ENCODE data around the gene MPP7. TPM values are rescaled to one million over a fixed set of nuclear protein-coding genes. Genes with fewer than 3 reads are reported as not detected.
"Not testable (repeated sequence)": the region's sequence is repeated elsewhere in the genome, so short reads cannot be mapped to it uniquely, and the experiment has no call there.

The MPP7 gene
- polyA plus RNA-seq (2012; ENCODE audit: missing spikeins): not detected

DNA sequence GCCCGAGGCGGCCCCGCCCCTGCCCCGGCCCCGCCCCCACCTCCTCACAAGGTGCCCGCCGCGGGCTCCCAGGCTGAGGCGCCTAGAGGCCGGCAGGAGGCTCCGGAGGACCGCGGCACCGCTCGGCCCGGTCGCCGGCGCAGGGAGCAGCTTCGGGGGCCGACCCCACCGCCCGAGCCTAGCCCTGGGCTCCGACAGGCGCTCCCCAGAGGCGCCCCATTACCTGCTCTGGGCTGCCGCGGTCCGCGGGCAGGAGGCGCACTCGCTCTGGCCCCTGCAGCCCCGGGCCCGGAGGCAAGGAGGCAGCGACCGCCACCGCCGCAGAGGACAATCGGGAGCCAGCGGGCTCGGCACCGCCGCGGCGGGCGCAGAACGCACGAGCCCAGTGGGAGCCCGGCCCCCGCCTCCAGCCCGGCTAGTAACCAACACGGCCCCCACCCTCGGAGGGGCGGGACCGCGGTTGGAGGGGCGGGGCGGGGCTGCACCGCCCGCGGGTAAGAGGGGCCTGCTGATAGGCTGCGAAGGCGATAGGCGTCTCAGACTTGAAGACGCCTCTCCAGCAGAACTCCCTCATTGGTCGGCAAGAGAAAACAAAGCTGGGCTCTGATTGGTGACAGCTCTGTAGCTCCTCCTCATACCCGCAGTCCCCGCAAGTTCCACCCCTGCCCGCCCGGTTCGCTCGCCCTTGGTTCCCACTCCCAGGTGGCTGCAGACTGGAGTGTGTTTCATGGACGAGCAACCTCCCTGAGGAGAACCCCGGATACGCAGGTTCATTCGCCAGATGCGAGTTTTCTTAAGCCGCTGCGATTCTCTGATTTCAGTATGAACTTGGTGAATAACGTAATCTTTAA, at the start of gene MPP7:
TSS of gene MPP7 (minus strand) at position 427 of the 851 bp plus-strand sequence. CDS start 64,460 bp downstream, outside the sequence.
- TF ChIP-seq POLR2A (IDR thresholded peaks at IDR 0.05; ENCODE audit: low read depth, low read length) (no peak), TAF1 (IDR thresholded peaks at IDR 0.05; ENCODE audit: borderline replicate concordance, low read depth, low read length) (no peak), POLR2AphosphoS5 (IDR thresholded peaks at IDR 0.05; ENCODE audit: low read depth, low read length) (no peak)
- FAIRE-seq: peak; percentile 92
- peak; percentile 80 for DNase-seq (ENCODE audit: insufficient read length)

- FAIRE-seq: no peak
- DNase-seq (ENCODE audit: insufficient read length): no peak
- no peak for TF ChIP-seq TAF1 (IDR thresholded peaks at IDR 0.05; ENCODE audit: borderline replicate concordance, low read depth, low read length)
- TF ChIP-seq POLR2A (IDR thresholded peaks at IDR 0.05; ENCODE audit: low read depth, low read length): no peak
- no peak for TF ChIP-seq POLR2AphosphoS5 (IDR thresholded peaks at IDR 0.05; ENCODE audit: low read depth, low read length)
Measured at GRCh38 chr10:28349892-28350291, 47.0 kb upstream of the MPP7 start.

DNA sequence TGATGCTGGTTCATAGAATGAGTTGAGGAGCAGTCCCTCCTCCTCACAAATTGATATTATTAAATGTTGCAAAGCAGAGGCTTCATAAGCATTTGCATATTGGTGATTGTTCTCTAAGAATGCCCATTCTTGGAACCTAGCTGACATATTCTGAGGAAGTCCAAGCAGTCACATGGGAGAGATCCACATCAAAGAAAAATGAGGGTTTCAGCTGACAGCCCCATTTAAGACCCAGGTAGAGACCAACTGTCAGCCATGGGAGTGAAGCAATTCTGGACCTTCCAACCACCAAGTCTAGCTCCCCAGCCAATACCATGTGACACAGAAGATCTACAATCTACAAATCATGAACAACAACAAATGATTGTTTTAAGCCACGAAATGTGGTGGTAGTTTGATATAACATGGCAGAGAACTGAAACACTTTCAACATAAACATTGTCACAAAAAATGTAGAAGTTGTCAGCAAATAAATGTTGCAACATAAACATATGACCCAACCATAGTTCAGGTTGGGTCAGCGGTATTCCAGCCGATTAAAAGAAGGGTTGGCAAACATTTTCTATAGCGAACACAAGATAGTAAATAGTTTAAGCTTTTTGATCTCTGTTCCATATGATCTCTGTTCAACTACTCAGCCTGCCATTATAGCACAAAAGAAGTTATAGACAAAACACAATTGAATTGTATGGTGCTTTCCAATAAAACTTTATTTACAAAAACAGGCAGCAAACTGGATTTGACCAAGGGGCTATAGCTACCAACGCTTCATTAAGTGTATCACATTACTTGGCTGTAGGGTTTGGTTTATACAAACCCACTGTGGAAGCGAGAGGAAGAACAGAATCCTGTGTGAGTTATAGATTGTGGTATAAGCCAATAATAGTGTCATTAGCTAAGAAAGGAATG, 41.4 kb upstream of the MPP7 start:
- DNase-seq (ENCODE audit: insufficient read length) (no peak), FAIRE-seq (no peak)
- TF ChIP-seq TAF1 (IDR thresholded peaks at IDR 0.05; ENCODE audit: borderline replicate concordance, low read depth, low read length) (no peak), POLR2AphosphoS5 (IDR thresholded peaks at IDR 0.05; ENCODE audit: low read depth, low read length) (no peak)

DNA sequence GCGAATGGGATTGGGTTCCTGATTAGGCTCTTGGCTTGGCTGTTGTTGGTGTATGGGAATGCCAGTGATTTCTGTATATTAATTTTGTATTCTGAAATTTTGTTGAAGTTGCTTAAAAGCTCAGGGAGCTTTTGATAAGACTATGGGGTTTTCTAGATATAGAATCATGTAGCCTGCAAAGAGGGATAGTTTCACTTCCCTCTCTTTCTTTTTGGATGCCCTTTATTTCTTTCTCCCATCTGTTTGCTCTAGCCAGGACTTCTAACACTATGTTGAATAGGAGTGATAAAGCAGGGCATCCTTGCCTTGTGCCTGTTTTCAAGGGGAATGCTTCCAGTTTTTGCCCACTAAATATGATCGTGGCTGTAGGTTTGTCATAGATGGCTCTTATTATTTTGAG, 40.4 kb upstream of the MPP7 start:
- no peak for DNase-seq (ENCODE audit: insufficient read length)
- no peak for FAIRE-seq
- no peak for TF ChIP-seq TAF1 (IDR thresholded peaks at IDR 0.05; ENCODE audit: borderline replicate concordance, low read depth, low read length)
- TF ChIP-seq POLR2AphosphoS5 (IDR thresholded peaks at IDR 0.05; ENCODE audit: low read depth, low read length): no peak
- no peak for TF ChIP-seq POLR2A (IDR thresholded peaks at IDR 0.05; ENCODE audit: low read depth, low read length)

DNA sequence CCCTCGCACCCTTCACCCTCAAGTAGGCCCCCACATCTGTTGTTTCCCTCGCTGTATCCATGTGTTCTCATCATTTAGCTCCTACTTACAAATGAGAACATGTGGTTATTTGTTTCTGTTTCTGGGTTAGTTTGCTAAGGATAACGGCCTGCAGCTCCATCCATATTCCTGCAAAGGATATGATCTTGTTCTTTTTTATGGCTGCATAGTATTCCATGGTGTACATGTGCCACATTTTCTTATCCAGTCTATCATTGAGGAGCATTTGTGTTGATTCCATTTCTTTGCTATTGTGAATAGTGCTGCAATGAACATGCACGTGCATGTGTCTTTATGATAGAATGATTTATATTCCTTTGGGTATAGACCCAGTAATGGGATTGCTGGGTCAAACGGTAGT, 38.8 kb upstream of the MPP7 start:
- DNase-seq (ENCODE audit: insufficient read length); FAIRE-seq: not testable (repeated sequence)

DNA sequence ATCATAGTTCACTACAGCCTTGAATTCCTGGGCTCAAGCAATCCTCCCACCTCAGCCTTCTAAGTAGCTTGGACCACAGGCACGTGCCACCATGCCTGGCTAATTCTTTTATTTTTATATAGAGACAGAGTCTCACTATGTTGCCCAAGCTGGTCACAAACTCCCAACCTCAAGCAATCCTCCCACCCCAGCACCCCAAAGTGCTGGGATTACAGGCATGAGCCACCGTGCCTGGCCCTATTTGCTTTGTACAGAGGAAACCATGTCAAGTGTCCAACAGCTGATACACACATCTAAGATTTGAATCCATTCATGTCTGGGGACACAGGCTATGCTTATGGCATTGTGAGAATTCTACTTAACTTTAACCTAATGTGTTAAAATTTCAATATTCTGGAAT, 29.9 kb upstream of the MPP7 start:
- no peak for FAIRE-seq
- DNase-seq (ENCODE audit: insufficient read length): no peak
- TF ChIP-seq TAF1 (IDR thresholded peaks at IDR 0.05; ENCODE audit: borderline replicate concordance, low read depth, low read length): no peak
- TF ChIP-seq POLR2A (IDR thresholded peaks at IDR 0.05; ENCODE audit: low read depth, low read length): no peak

GRCh38 chr10:28331841-28332240, 29.0 kb upstream of the MPP7 start:
- no peak for TF ChIP-seq POLR2AphosphoS5 (IDR thresholded peaks at IDR 0.05; ENCODE audit: low read depth, low read length)
- no peak for TF ChIP-seq POLR2A (IDR thresholded peaks at IDR 0.05; ENCODE audit: low read depth, low read length)
- TF ChIP-seq TAF1 (IDR thresholded peaks at IDR 0.05; ENCODE audit: borderline replicate concordance, low read depth, low read length): no peak
- DNase-seq (ENCODE audit: insufficient read length): no peak
- FAIRE-seq: no peak

DNA sequence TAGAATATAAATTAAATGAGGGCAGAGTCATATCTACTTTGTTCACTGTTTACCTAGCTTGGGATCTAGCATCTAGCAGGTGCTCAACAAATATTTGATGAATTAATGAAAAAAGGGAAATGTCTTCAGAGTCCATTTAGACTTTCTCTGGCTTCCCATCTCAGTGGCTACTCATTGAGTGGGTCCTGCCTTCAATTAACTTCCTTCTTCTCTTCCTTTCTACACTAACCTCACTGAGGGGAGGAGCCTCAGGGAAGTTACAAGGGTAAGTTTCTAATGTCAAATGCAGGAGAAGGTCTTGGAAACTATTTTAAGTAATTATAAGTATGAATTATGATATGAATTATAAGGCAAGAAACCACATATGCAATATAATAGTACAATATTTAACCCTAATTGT, 28.2 kb upstream of the MPP7 start:
- no peak for TF ChIP-seq POLR2AphosphoS5 (IDR thresholded peaks at IDR 0.05; ENCODE audit: low read depth, low read length)
- no peak for TF ChIP-seq POLR2A (IDR thresholded peaks at IDR 0.05; ENCODE audit: low read depth, low read length)
- TF ChIP-seq TAF1 (IDR thresholded peaks at IDR 0.05; ENCODE audit: borderline replicate concordance, low read depth, low read length): no peak

DNA sequence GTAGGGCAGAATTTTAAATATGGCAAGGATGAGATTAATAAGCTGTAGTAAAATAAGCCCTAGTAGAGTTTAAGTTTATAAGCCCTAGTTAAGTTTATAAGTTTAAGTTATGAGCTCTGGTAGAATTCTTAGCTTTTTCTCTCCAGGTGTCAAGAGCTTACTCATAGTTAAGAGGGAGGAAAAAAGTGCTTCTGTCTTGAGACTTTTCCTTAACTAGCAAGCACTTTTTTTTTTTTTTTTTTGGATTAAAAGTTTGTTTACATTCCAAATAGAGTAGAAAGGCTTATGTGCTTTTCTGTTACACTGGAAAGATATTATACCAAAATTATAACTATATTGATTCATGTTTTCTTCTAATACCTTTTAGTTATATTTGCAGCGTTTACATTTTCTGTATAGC, 25.5 kb upstream of the MPP7 start:
- DNase-seq (ENCODE audit: insufficient read length) (no peak), FAIRE-seq (no peak)
- TF ChIP-seq TAF1 (IDR thresholded peaks at IDR 0.05; ENCODE audit: borderline replicate concordance, low read depth, low read length) (no peak), POLR2A (IDR thresholded peaks at IDR 0.05; ENCODE audit: low read depth, low read length) (no peak), POLR2AphosphoS5 (IDR thresholded peaks at IDR 0.05; ENCODE audit: low read depth, low read length) (no peak)

More for the DNA sequence above, 28.2 kb upstream of the MPP7 start:
- no peak for DNase-seq (ENCODE audit: insufficient read length)
- no peak for FAIRE-seq

DNA sequence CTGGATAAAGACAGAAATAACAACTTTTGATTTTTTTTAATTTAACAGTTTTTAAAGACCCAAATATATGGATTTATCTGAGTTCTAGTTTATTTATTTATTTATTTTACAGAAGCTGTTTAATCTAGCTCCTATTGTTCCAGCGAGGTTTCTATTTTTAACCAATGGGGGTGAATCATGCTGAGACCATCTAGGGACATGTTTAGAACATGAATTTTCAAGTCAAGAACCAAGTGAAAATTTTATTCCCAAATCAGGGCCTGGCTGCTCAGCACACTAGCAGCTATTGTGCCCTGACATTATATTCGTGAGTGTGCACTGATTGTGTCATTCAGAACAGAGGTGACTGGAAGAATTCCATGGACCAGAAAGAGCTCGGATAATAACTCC, 24.6 kb upstream of the MPP7 start:
- FAIRE-seq (no peak), DNase-seq (ENCODE audit: insufficient read length) (no peak)
- no peak for TF ChIP-seq POLR2A (IDR thresholded peaks at IDR 0.05; ENCODE audit: low read depth, low read length)
- TF ChIP-seq TAF1 (IDR thresholded peaks at IDR 0.05; ENCODE audit: borderline replicate concordance, low read depth, low read length): no peak
- TF ChIP-seq POLR2AphosphoS5 (IDR thresholded peaks at IDR 0.05; ENCODE audit: low read depth, low read length): no peak

DNA sequence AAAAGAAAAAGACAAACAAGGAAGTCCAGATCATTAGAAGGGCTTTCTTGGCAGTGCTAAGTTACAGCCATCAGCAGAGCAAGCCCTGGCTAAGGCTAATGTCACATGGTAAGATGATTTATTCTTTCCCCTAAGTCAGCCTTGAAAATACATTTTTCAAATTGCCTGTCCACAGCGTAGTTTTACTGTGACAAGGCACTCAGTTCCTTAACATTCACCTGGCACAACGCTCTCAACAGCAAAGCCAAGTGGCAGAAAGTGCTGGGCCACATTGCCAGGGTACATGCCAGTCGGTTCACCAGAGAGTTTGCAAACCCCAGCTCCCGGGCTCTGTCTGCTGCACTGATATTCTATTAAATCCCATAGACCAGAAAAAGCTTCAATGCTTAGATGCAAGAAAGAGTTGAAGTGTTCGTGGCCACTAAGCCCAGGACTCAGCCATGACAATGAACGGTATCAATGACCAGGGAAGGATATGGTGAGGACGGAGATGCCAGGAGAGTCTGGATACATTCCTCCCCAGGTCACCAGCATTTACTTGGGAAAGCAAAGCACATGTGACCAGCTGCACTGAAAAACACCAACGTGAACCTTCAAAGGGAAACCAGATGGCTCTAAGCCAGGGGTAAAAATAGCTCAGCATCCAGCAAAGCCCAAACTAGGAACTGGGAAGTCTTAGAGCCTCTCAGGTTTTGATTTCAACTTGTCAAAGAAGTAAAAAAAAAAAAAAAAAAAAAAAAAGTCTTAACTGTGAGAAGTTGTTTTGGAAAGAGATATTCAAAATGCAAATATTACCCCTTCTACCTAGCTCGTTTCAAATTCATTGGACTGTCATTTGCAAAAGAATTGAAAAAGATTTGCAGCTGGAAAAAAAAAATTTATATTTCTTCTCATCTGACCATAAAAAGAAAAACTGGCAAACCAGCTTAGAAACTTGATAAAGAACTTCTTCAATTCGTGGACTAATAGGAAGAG, 23.9 kb upstream of the MPP7 start:
- no peak for FAIRE-seq
- TF ChIP-seq POLR2A (IDR thresholded peaks at IDR 0.05; ENCODE audit: low read depth, low read length): no peak
- no peak for DNase-seq (ENCODE audit: insufficient read length)

All from GM12892 (cell line).